Activated CD8-positive, alpha-beta memory T cell treated with anti-CD3 and anti-CD28 coated beads, Interleukin-2, amount 50 U/mL, for 24 hours (primary cell): ENCODE results near the gene ELAVL4.

Experiments
- DNase-seq: peaks from one replicate; pipeline ENCODE4 v3.0.0-alpha.2; 2020; ENCODE audit errors: extremely low read depth

The ELAVL4 gene

DNA sequence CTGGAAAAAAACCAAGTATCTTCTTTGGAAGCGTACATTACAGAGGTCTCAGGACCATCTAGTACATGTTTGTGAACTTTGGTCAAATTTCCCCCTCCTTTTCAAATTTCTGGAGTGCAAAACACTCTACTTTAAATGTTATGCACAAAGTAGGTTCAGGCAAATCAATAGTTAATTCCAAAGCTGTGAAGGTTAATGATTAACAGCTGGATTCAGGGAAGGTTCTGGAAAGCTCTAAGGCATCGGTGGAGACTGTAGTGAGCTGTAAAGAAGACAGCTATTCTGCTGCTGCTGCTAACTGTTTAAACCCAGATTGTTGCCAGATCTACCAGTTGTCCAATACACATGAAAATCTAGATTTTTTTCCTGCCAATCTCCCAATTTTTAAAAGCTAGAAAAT is 70.9 kb downstream of the ELAVL4 start:
- DNase-seq: no peak

DNA sequence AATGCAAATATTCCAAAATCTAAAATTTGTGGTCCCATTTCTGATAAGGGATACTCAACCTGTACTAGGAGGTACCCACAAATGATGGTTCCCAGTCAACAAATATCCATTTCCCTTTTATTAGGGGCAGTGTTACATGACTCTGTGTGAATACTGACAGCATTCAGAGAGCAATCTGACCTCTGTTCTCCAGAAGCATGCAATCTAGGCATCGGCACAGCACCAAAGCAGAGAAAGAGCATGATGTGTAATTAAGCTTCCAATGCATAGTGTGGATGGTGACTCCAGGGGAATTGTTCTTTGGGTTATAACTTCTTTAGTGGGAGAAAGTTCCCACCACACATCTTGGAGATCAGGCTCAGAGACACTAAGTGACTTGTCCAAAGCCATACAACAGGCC is 71.6 kb downstream of the ELAVL4 start:
- no peak for DNase-seq

DNA sequence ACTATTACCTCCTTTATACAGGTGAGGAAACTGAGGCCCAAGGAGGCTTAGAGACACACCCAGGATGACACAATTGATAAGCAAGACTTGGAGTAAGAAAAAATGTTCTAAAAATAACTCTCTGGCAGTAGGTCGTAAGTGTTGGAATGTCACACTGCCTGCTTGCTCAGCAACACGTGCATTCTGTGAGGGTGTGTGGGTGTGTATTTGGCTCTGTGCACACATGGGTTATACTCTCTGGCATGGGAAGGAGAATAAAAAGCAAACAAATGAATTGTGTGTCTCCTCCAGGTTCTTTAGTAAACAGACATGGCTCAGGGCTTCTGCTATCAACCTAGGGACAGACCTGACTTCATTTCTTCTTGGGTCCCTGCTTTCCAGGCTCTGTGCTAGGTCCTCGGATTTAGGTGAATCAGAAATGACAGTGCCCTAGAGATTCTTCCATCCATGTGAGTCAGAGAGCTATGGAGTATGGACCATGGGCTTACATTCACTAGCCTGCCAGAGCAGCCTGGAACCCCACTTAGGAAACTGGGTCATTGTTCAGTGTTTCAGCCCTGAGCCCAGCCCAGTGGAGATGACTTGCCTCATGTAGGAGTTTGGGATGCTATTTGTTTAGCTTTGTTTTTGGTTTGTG is 72.4 kb downstream of the ELAVL4 start:
- no peak for DNase-seq

DNA sequence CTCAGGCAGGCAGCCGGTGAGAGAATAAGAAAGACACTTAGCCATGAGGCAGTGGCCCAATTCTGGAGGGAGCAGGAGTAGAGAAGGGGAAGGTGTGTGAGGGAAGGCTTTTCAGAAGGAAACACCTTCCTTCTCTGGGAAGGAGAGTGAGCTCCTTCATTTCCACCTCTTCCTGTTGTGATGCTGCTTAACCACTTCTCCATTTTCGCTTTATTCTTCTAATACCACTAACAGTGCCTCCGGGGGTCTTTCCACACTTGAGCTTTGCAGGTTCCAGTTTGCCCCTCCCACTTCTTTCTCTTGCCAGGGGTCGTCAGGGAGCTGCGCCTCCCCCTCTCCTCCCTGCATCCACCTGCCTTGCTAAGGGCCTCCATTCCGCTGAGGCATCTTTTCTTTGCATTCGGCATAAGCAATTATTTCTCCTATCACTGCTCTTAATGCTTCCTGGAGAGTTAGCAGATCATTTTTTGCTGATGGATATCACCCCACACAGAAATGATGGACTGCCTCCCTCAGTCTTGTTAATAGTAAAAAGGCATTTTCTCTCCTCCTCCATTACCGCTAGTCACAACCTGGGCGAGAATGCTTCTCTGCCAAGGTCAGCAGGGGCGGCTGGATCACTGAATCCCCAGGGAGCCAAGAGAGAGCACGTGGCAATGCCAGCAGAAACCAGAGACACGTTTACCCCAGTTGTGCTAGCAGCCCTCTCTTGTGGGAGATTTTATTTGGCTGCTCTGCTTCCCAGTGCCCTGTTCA is 74.8 kb downstream of the ELAVL4 start:
- DNase-seq: no peak

DNA sequence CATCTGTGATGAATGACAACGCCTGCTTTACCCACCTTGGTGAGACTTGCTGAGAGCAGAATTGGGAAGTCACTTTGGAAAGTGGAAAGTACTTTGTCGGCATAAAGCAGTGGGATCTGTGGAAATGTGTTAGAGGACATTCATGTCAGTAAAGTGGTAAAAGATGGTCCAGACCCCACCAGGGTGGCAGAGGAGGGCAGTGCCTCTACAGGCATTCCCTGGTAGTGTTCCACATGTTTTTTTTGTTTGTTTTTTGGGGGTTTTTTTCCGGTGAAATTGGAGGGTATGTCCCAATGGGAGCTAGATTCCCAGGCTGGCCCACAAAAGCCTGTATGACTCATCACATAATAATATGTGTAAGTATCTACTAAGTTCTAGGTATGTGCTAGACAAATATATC is 80.6 kb downstream of the ELAVL4 start:
- no peak for DNase-seq

DNA sequence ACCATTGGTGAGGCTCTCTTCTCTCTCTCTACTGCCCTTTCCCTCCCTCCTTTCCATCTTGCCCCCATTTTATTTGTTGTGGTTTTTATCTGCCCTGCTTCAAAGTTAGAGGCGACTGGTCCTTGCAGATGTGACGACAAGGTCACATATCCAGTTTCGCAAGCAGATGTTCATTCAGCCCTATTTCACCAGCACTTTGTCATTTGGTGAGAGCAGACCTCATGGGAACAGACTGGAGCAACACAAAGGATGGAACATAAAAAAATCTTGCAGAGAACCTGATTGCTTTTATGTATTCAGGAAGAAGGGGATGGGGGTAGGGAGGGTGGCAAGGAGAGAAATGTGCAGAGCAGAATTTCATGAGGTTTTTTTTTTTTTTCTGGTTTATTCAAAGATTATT is 84.3 kb downstream of the ELAVL4 start:
- DNase-seq: no peak

DNA sequence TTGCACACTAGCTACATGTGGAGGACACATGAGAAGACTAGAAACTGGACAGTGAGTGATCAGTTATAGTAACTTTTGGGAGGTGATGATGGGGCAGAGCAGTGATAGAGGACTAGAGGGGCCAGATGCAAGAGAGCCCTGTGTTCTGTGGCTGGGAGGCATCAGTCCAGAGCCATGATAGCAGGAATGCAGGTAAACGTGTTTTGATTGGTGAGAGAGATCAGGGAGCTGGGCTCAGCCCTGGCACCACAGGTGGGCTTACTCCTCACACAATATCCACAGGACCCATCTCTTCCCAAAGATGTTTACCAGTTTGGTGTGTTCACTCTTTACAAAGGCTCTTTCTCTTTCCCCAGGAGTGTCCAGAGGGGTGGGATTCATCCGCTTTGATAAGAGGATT is 86.5 kb downstream of the ELAVL4 start:
- DNase-seq: no peak

DNA sequence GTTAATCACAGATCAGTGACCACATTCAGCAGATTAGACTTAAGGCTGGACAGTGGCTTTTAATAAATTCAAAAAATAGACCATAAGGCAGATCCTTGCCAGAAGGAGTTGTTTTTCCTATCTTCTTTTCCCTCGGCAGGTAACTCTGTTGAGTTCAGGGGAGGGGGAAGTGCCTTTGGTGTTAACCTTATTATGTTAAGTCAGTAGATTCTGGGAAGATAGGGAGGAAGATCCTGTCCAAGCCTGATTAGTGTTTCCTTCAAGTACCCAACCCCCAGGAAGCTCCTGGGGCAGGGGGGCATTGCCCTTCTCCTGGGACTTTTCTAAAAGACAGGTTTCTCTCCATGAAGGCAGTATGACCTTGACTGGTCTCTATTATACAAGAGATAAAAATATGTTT is 87.4 kb downstream of the ELAVL4 start:
- no peak for DNase-seq

DNA sequence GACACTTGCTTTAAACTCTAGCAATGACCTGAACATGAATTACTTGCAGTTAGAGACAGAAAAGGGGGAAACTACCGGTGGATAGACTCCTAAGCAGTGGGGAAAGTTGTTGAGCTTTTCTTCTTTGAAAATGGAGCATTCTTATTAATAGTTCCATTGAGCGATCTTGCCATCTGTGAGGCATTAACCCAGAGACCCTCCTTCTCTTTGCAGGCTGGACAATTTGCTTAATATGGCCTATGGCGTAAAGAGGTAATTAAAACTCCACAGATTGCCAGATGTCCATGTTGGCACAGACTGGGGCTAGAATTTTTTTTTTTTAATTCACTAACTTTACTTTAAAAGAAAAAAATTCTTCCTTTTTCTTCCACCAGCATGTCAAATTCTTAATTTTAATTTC is 88.5 kb downstream of the ELAVL4 start:
- no peak for DNase-seq

DNA sequence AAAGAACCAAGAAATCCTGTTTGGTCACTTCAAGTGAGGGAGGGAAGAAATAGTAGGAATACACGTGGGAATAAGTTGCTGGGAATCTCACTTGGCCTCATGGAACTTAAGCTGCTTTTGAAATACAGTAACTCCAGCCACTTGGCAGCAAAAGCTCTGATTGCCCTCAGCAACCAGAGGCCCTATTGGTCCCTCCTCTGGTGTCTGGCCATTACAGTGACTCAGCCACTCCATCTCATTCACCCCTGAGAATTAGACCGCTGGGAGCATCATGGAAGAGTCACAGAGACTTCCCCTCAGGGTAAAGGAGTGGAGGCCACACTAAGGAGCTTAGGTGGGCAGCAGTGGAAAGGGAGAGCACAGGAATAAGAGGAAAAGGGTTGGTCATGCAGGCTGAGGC is 99.6 kb downstream of the ELAVL4 start:
- DNase-seq: no peak

DNA sequence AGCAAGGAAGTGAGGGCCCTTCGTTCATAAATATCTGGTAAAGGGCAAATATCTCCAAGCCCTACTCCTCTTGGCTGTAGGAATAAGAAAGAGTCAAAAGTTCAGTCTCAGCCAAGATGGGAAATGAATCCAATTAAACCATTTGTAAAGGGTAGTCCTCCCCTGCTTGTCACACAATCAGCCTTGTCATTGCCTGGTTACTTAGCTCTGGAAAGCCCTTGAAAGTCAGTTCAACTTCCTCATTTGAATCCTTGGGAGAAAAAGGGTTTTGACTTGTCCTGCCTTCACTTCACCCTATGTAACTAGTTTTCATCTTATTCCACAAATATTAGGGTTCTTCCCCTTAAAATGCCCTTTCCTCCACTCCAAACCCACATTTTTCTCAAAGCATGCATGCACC is 100.0 kb downstream of the ELAVL4 start:
- DNase-seq: no peak

DNA sequence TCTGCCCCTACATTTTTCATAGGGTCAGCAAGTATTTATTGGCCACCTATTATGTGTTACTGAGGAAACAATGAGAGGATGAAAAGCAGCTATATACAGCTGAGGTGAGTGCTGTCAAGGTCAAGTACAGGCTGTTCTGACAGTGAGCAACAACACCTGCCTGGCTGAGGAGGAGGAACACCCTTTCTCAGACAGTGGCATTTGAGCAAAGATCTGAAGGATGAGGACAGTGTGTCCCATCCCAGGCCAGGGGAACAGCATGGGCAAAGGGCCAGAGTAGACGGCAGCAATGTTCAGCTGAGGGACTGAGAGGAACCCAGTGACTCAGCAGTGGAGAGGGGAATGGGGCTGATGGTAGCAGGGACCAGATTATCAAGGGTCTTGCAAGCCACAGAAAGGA is 101.0 kb downstream of the ELAVL4 start:
- no peak for DNase-seq

DNA sequence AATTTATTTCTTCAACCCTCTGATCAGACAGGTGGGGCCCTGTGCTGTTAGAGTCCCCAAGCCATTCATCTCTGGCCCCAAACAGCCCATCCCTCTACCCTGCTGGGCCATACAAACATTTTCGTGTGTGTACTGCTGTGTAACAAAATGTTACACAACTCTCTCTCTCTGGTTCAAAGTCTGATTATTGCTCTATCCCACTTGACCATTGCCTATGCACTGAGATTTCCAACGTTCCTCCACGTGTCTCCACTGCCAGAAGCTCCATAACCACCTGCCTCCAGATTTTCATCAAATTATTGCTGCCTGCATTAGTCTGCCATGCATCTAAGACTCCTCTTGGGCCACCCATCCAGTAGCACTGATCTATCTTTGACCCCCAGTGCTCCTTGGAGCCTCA is 104.8 kb downstream of the ELAVL4 start:
- DNase-seq: no peak

DNA sequence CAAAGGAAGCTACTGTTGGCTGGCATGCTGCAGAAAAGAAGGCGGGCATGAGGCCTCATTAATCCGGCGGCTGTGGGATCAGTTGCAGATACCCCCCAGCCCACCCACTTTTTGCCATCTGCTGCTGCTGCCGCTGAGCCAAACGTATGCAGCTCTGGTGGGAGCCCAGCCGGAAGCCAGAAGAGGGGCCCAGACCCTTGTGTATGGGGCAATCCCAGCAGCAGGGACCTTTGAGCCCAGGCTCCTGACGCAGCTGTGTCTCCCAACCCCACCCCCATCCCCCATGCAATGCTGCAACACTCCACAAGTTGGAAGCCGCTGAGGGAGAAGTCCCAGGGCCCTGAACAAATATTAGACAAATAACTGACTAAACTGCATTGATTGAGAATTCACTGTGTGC is 106.0 kb downstream of the ELAVL4 start:
- no peak for DNase-seq

DNA sequence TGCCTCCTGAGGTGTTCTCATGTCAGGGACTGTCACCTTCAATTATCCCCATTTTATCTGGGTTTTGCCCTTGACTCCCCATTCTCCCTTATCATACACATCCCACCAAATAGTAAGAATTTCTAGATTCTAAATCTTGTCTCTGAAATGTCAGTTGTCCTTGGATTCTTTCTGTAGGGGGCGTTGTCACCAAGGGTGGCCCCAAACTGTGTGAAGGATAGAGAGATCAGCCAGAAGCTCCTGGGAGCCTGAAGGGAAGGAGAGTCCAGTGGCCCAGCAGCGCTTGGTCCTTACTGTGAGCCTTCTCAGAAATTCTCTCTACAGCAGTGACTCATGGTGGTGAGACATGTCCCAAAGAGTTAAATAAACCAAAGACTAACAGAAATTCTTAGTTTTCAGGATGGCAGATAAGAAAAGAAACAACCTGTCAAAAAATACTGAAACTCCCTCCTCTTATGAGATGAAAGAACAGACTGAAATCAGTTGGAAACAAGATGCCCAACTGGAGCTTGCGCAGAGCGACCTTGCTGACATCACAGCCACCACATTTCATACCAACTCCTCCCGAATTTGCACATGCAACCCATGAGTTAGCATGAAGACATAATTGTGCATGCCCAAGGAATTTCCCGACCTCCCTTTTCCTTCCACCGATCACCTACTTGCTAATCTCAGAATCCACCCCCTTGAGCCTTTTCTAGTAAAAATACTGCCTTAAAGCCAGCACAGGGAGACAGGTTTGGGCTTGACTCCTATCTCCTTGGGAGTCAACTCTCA is 109.8 kb downstream of the ELAVL4 start:
- no peak for DNase-seq

DNA sequence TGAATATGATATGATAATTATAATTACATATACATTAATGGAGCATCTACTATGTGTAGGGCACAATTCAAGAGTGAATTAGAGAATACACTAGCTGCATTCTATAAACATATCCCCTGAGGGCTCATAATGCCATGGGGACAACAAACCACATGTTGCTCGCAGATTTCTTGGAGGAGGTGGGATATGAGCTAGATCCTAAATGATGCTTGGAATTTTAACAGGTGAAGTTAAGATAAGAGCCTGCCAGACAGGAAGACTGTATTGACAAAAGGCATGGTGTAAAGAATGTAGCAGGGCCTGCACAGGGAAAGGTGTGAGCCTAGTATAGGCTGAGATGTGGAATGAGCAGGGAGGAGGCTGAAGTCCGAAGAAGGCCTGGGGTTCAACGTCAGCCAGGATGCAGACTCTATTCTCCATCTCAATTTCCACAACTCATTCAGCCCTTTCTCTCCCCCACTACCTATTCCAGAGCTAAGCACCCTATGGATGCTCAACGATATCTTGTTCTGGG is 120.2 kb downstream of the ELAVL4 start:
- DNase-seq: no peak

DNA sequence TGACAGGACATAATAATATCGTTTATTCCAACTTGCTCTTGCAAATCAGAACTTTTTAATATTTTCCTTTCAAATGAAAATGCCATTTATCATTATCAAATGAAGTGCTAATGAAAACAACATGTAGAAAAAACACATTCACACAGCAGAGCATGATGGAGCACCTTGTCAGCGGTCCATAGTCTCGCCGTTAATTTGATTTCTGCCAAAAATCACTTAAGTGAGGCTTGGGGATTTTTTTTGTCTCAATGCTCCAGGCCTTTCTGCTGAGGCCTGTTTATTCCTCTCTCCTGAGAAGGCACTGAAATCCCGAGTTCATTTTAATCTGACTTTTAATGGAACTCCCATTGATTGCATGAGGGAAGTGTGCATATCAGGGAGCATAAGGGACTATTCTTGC is 122.5 kb downstream of the ELAVL4 start:
- DNase-seq: no peak

DNA sequence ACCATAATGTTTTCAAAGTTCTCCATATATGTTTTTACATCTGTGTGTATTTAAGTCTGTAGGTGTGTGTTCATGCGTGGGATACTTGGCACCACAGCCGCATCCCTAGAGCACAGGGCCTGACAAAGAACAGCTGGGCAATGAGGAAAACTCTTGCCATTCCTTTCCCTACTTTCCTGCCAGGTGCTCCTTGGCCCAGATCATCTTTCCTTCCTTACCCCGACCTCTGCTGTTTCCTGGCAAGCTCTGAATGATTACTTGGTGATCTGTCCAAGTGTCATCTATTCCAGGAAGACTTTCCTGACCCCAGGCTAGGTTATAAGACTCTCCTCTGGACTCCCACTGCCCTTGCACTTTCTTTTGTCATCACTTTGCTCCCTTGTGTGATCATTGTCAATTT is 123.6 kb downstream of the ELAVL4 start:
- no peak for DNase-seq

DNA sequence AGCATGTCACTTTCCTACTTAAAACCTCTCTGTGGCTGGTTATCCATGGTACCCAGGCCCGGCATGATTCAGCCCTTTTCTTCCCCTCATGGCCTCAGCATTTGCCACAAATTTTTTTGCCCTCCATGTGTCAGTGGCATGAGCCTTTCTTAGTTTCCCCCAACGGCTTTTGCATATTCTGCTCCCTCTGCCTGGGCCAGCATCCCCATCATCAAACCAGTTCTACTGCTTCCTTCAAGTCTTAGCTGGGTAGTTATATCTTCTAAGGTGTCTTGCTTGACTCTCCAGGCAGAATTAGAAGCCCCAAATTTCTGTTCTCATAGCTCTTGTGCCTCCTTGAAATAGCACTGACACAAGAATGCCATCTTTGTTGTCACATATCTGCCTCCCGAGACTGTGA is 127.9 kb downstream of the ELAVL4 start:
- DNase-seq: no peak

DNA sequence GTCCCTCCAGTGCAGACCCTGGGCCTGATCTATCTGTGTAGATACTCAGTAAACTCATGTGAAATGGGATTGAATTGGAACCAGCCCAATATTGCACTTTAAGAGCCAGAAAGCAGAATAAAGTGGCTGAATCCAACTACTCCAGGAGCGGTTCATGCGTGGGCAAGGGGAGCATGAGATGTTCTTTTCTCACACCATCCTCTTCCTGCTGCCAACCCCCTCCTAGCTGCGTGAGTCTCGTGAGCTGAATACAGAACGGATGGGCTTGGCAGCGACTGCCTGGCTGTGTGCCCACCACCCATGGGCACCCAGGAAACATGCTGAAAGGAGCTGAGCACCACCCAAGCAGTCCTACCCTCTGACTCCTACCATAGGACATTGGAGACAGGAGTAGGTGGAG is 128.3 kb downstream of the ELAVL4 start:
- no peak for DNase-seq

DNA sequence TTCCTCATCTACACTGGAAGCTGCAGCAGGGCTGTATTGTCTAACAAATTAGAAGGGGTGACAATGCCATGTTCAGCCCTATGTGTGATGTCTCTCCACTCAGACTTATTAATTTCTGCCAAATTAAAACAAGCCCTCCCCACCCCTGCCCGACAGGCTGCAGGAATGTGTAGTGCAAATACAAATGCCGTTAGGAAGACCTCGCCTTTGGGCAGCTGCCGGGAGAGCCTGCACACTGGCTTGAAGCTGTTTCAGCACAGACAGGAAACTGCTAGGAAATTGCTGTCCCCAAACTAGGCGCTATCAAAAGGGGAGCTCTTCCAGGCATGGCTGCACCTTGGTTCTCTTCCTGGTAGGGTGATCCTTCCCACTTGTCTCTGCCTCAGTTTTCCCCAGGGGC is 135.2 kb downstream of the ELAVL4 start:
- no peak for DNase-seq

DNA sequence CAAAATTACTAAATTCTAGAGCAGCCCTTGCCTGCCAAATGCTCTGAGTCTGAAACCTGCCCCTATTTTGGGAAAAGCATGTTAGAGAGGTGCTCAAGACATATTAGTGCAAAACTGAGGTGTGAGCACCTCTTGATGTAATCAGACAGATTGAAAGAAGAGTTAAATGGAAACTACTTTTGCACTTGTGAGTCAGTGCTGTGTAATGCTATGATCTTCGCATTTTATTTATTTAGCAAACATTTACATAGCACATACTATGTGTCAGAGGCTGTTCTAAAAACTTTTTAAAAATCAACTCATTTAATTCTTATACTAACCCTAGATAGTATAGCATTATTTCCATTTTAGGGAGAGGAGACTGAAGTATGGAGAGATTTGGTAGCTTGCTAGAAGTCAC is 138.1 kb downstream of the ELAVL4 start:
- no peak for DNase-seq

DNA sequence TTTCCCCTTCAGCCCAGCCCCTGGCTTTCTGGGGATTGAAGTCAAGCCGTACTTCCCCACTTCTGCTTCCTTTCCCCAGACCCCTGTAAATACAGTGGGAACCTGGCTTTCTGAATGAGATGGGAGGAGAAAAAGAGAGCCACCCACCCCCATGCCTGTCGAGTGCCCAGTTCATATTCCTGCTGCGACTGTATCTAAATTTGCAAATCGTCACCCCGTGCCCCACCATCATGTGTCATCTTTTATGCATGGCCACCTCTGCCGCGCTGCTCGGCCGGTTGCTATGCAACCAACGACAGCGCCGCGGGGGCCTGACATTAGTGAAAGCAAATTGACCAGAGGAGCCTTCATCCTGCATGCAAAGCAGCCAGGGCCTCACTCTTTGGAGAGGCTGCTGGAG is 143.0 kb downstream of the ELAVL4 start:
- no peak for DNase-seq
